NOMO-1 treated with dmso at 0.1 percent for 144 hours (cell line): ENCODE results near the gene LAG3.

ENCODE experiments used
- DNase-seq: peaks from one replicate; lab custom pipeline; 2025; ENCODE audit not compliant: unreplicated experiment; lab: John Stamatoyannopoulos, UW

The LAG3 gene

DNA sequence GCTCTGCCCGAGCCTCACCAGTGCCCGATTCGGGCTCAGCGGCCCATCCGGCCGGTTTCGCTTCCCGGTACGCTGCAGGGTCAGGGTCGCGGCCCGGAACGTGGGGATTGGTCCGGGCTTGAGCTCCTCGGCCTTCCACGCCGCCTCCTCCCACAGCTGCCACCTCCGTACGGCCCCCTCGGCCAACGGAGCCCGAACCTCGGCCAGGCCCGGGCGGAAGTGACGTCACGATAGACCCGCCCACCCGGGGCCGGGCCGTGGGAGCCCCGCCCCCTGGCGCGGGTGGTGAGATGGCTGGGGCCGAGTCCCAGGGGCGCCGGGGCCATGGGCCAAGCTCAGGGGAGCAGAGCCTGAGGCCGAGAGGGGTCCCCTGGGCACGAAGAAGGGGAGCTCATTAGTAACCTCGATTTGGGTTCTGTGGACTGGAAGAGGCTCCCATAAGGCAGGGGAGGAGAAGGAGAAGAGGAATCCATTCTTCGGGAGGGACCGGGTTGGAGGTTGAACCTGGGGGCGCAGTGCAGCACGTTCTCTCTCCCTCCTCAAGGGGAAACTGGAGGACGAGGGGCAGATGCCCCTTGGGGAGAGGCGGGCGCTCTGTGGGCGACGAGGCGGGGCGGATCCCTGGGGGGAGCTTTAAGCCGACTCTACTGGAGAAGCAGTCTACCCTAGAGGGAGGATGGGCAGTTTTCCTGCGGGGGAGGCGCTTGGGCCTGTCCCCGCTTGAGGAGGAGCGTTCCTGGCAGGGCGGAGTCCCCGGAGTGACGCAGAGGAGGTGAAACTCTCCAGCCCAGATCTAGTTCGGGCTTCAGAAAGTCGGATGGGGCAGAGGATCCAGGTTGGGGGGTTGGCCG is 19.2 kb upstream of the LAG3 start, which contains the start of gene MLF2:
TSS of gene MLF2 (minus strand) at position 221 of the 851 bp plus-strand sequence. CDS start 807 bp downstream, outside the sequence.
- DNase-seq: peak; percentile 98

GRCh38 chr12:6753772-6754356 is 18.5 kb upstream of the LAG3 start:
- no peak for DNase-seq

DNA sequence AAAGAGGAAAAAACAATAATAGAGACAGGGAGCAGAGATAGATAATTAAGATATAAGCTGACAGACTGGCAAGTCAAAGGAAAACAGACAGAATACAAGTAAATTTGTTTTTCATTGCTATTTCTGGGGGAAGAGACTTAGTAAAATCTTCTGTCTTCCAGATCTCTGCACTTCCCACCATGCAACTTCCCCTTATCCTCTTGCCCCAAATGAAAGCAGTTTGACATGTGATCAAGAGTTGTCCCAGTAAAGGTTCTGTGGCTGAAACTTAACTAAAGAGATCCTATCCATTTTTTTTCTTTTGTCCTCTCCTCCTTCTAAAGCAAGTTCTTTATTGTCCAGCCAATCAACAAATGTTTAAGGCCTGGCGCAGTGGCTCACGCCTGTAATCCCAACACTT is 17.9 kb upstream of the LAG3 start:
- no peak for DNase-seq

DNA sequence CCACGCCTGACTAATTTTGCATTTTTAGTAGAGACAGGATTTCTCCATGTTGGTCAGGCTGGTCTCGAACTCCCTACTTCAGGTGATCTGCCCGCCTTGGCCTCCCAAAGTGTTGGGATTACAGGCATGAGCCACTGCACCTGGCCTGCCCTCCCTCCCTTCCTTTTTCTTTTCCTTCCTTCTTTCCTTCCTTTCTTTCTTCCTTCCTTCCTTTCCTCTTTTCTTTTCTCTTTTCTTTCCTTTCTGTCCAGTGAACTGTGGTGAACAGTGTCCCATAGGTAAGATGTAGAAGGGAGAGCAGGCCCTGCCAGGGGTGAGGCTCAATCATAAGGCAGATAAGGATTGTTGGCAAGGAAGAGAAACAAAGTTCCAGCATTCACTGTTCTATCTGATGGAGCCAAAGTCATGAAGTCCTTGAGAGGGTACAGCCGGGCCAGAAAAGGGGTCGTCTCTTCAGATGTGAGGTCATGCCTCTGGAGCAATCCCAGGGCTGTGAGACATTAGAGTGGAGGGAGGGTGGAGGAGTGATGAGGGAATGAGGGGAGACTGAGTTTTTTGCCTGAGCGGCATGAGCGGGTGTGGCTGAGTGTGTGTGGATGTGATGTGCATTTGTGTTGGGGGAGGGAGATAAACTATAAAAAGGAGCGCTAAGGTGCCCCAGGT is 15.2 kb upstream of the LAG3 start:
- no peak for DNase-seq

DNA sequence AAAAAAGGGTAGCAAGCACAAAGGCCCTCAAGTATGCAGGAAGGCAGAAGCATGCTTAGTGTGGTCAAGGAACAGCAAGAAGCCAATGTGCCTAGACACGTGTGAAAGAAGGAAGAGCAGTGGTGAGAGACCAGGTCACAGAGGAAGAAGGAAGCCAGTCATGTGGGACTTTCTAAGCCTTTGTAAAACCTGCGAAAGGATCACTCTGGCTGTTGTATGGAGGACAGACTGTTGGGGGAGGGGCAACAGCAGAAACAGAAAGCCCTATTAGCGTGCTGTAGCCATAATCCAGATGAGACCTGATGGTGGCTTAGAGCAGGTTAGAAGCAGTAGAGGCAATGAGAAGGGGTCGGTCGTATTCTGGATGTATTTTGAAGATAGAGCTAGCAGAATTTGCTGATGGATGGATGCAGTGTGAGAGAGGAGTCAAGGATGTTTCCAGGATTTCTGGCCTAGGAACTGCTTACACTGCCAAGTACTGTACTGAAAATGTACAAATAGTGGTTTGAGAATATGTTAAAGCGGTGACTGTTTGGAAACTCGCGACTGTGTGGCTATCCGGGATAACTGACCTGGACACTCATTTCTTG is 13.7 kb upstream of the LAG3 start:
- DNase-seq: no peak

- DNase-seq: no peak
Observed at GRCh38 chr12:6759741-6760140, 12.6 kb upstream of the LAG3 start.

- no peak for DNase-seq
Observed at GRCh38 chr12:6763380-6763779, 8.9 kb upstream of the LAG3 start.

DNA sequence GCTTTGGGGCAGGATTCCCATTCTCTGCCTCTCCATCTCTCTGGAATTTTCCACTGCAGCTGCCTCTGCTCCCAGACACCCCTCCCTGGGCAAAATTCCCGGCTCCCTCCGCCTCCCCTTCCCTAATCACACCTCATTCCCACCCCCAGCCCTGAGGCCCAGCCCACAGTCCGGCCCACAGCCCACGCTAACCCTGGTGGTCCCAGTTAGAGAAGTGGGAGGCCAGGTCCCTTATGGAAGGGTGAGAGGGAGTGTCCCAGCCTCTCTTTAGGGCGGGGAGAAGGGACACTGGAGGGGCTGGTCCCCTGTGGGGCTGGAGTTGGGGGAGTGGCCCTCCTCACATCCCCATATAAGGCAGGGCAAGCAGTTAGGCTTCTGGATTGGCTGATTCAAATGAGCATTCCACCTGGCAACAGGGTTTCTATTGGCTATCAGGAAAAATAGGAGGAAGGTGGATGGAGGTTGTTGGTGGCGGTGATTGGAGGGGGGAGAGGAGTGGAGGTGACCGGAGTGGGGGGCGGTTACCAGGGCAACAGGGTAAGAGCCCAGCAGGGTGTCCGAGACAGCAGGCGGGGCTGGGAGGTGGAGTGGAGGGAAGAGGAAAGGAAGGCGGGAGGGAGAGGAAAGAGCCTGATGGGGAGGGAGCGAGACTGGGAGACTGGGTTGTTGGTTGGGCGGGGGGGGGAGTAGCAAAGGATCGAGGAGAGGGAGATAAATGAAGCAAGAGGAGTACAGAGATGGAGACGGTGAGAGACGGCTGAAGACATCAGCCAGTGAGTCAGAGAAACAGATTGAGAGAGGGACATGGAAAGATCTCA is 8.1 kb upstream of the LAG3 start:
- peak; percentile 77 for DNase-seq

DNA sequence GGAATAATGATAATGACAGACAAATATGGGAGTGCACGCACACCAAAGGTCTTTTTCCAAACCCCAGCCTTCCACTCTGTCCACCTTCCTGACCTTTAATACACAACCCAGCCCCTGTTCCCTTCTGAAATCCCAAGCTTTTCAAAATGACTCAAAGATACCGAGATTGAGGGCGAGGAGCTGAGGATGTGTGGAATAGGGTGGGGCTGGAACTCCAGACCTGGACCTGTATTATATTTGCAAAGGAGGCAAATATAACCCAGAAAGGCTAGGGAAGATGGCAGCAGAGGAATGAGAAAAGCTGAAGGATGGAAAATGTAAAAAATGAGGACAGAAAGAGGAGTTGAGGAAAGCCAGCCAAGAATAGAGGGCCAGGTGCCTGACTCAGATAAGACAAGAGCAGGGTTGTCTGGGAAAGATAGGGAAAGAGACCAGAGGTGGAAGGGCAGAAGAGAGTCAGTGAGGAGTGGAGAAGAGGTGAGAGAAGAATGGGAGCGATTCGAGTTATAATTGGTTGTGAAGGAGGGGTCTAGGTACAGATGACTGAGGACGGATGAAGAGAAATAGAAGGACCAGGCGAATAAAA is 7.2 kb upstream of the LAG3 start:
- DNase-seq: no peak

- DNase-seq: no peak
Observed at GRCh38 chr12:6765634-6766581, 6.4 kb upstream of the LAG3 start, which contains the start of gene PTMS. PTMS (plus strand) TSS chr12:6766363; CDS start chr12:6766706, 343 bp downstream.

DNA sequence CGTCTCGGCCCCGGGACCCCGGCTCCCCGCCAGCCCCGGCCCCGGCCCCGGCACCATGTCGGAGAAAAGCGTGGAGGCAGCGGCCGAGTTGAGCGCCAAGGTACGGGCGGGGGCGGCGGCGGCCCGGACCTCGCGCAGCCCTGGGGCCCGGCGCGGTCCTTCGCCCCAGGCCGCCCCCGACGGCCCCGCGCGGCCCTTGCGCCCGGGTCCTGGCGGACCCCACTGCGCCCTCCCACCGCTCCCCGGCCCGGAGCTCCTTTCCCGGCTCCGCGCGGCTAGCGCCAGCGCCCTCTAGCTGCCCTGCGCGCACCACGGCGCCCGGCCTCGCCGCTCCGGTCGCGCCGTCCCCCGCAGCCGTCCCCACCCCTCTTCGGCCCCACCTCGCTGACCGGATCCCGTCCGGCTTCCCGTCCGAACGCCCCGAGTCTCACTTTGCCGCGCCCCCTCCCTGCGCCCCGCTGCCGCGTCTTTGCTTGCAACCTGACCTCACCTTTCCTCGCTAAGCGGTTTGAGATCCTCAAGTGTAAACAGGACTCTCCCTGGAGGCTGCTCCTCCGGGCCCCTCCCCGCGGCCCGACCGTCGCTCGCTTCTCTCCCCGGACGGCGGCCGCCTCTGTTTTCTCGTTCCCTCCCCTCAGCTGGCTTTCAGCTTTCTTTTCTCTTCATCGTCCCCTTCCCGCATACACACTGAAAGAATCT is 5.5 kb upstream of the LAG3 start:
- DNase-seq: peak; percentile 42

GRCh38 chr12:6767353-6768319 is 4.7 kb upstream of the LAG3 start:
- no peak for DNase-seq

DNA sequence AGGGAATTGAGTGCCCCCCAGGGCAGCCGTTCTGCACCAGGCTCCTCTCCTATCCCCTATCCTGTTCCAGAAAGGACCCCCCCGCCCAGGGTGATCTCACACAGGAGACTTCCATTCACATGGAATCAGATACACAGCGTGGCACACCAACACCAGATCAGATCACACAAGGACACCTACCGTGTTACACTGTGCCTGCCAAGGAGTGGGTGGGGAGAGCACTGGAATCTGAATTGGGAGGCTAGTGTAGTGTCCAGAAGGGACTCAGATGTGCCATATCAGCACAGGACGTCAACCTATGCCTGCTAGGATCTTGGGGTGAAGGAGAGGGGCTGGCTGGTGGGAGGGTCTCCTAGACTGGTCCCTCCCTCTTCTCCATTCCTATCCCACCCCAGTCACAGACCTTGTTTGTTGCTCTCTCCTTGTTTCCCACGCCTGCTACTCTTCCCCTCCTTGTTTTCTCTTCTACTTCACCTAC is 3.8 kb upstream of the LAG3 start:
- no peak for DNase-seq

- no peak for DNase-seq
Observed at GRCh38 chr12:6768990-6769389, 3.3 kb upstream of the LAG3 start.

DNA sequence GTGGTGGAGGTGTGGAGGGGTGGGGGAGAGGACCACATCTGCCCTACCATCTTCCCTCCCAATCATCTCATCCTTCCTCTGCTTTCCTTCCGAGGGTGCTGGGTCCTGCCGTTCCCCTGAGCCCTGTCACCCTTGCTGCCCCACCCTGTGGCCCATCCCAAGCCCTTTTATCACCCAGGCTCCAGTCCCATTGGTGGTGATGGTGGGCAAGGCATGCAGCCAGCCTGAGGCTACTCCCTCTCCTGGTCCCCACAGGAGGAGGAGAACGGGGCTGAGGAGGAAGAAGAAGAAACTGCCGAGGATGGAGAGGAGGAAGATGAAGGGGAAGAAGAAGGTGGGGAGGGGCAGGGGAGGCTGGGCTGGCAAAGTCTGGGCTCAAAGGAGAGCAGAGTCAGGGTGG is 2.7 kb upstream of the LAG3 start:
- no peak for DNase-seq

GRCh38 chr12:6770094-6770493 is 2.2 kb upstream of the LAG3 start:
- DNase-seq: no peak

DNA sequence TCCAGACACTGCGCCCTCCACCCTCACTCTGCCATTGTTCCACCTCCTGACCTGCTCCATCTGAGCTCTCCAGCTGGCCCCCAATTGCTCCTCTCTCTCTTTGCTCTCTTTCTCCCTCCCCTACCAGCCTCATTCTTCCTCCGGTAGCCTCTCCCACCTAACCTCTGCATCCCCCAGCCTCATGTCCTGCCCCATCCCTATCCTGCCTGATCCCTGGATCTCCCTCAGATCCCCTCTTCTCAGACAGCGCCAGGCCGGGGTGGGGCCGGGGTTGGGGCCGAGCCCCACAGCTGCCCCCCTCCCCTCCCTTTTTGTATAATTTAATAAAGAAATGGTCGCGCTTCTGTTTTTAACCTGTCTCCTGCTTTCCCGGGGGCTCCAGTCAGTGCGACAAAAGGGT is 1.7 kb upstream of the LAG3 start:
- no peak for DNase-seq
